ENCODE measurements around the gene HDLBP.

DNA sequence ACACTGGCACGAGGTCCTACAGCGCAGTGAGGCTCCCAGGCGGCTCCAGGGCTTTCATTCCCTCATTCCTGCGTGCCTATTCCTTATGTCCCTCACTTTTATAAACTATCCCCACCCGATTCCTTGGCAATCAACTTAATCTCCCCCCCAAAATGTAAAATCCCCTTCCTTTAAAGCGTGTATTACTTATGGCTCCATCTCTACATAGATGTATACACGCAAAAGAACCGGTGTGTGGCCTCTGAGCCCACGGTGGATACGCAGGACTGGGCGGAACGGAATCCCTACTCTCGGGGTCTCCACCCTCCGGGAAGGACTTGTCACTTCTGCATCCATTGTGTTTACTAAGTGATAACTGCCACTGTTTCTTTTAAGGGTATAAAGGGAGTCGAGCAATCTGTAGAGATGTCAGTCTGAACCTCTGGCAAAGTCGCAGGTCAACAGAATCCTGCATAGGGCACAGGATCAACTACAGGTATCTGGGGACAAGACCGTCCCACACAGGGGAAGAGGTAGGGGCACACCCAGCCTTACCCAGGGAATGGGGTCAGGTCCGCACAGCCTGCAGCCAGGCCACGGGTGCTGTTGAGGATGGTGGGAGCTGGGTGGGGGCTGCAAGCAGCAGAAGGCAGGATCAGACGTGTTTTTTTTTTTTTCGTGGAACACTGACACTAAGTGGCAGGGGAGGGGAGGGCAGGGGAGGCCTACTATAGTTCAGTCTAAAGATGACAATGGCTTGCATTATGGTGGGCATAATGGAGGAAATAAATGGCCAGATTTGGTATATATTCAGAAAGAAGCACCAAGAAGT lies 42.1 kb downstream of the HDLBP start:
- TF ChIP-seq, protein P1, sequence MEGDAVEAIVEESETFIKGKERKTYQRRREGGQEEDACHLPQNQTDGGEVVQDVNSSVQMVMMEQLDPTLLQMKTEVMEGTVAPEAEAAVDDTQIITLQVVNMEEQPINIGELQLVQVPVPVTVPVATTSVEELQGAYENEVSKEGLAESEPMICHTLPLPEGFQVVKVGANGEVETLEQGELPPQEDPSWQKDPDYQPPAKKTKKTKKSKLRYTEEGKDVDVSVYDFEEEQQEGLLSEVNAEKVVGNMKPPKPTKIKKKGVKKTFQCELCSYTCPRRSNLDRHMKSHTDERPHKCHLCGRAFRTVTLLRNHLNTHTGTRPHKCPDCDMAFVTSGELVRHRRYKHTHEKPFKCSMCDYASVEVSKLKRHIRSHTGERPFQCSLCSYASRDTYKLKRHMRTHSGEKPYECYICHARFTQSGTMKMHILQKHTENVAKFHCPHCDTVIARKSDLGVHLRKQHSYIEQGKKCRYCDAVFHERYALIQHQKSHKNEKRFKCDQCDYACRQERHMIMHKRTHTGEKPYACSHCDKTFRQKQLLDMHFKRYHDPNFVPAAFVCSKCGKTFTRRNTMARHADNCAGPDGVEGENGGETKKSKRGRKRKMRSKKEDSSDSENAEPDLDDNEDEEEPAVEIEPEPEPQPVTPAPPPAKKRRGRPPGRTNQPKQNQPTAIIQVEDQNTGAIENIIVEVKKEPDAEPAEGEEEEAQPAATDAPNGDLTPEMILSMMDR (IDR thresholded peaks at IDR 0.05; ENCODE audit: poor library complexity) = no peak
- TF ChIP-seq EZH2 (IDR thresholded peaks at IDR 0.05; ENCODE audit: borderline replicate concordance) = no peak
